HEK293T (cell line): ENCODE measurements around the gene BMPER.

Experiments used
- ARNT ChIP-seq: fragments of 450-650 bp; IDR thresholded peaks from 2 replicates; pipeline ENCODE4 v1.6.1; 2017; ENCODE audit warnings: mild to moderate bottlenecking
- BHLHE40 ChIP-seq: fragments of 450-650 bp; IDR thresholded peaks from 2 replicates; pipeline ENCODE4 v1.6.1; 2016; ENCODE audit warnings: mild to moderate bottlenecking, moderate library complexity, borderline replicate concordance
- ELF4 ChIP-seq: fragments of 450-650 bp; IDR thresholded peaks from 2 replicates; pipeline ENCODE4 v1.6.1; 2017; ENCODE audit warnings: antibody characterized with exemption
- FOXA1 ChIP-seq: fragments of 450-650 bp; IDR thresholded peaks from 2 replicates; pipeline ENCODE4 v1.6.1; 2016; ENCODE audit warnings: mild to moderate bottlenecking
- FOXK2 ChIP-seq: fragments of 450-650 bp; IDR thresholded peaks from 2 replicates; pipeline ENCODE4 v1.6.1; 2016; ENCODE audit warnings: mild to moderate bottlenecking
- NFRKB ChIP-seq: fragments of 450-650 bp; IDR thresholded peaks from 2 replicates; pipeline ENCODE4 v1.6.1; 2016; ENCODE audit warnings: mild to moderate bottlenecking, moderate library complexity
- SP1 ChIP-seq: fragments of 450-650 bp; IDR thresholded peaks from 2 replicates; pipeline ENCODE4 v1.6.1; 2017
- SUZ12 ChIP-seq: fragments of 450-650 bp; IDR thresholded peaks from 2 replicates; pipeline ENCODE4 v1.6.1; 2016; ENCODE audit warnings: mild to moderate bottlenecking
- TARDBP ChIP-seq: fragments of 450-650 bp; IDR thresholded peaks from 2 replicates; pipeline ENCODE4 v1.6.1; 2016
- ZNF384 ChIP-seq: fragments of 450-650 bp; IDR thresholded peaks from 2 replicates; pipeline ENCODE4 v1.6.1; 2016

GRCh38 chr7:33873981-33874750 is 31.2 kb upstream of the BMPER start:
- TF ChIP-seq NFRKB, result no peak
- TF ChIP-seq BHLHE40, result no peak
- TF ChIP-seq ARNT, result no peak
- TF ChIP-seq FOXK2, result no peak
- no peak for TF ChIP-seq SUZ12
- TF ChIP-seq ZNF384, result no peak
- TF ChIP-seq ELF4, result no peak
- no peak for TF ChIP-seq TARDBP
- TF ChIP-seq FOXA1, result no peak
- no peak for TF ChIP-seq SP1
